IPS-18c (cell line): ENCODE results near the gene TOMT.

ENCODE experiments used
- H3K4me3 ChIP-seq: 2 replicates; pipeline ENCODE4 v1.7.0; 2013; ENCODE audit warnings: low read depth, mild to moderate bottlenecking, low read length, moderate library complexity; ENCODE audit not compliant: insufficient read depth
- H3K9me3 ChIP-seq: one replicate; pipeline ENCODE4 v1.6.1; 2013; ENCODE audit warnings: mild to moderate bottlenecking, low read length, moderate library complexity; ENCODE audit not compliant: control insufficient read depth, insufficient read depth

TOMT gene

GRCh38 chr11:72105888-72106287 is at the start of gene TOMT:
Gene TOMT (plus strand): TSS chr11:72105924. CDS start chr11:72105952, 28 bp downstream.
- Histone ChIP-seq H3K9me3 (no peaks in the 10 kb centered on the region), H3K4me3 (no peak within 1 kb of the TSS)

DNA sequence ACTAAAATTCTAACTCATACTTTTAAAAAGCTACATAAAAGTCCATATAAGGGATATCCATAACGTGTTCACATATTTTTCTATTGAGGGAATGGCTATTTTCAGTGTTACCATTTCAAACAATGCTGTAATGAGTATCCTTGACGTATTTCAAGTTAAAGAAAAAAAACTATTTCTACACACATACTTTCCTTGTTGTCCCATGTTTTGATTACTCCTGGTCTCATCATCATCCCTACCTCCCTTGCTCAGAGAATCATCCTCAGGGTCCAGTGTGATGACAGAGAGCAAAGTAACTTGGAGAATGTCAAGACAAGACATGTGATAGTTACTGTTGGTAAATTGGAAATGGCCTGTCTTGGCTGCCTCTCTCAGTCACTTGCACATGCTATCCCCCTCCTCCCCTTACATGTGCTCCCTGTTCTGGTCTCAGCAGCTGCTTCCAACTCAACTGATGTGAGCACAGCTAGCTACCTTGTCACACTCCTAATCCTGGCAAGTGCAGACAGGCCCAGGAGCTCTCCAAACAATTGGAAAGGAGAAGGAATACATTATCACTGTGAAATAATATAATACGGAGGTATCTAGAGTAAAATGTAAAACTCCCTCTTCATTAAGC is 47.2 kb upstream of the TOMT start:
- Histone ChIP-seq H3K4me3 (no peak overlapping the region), H3K9me3 (no peaks in the 10 kb centered on the region)

DNA sequence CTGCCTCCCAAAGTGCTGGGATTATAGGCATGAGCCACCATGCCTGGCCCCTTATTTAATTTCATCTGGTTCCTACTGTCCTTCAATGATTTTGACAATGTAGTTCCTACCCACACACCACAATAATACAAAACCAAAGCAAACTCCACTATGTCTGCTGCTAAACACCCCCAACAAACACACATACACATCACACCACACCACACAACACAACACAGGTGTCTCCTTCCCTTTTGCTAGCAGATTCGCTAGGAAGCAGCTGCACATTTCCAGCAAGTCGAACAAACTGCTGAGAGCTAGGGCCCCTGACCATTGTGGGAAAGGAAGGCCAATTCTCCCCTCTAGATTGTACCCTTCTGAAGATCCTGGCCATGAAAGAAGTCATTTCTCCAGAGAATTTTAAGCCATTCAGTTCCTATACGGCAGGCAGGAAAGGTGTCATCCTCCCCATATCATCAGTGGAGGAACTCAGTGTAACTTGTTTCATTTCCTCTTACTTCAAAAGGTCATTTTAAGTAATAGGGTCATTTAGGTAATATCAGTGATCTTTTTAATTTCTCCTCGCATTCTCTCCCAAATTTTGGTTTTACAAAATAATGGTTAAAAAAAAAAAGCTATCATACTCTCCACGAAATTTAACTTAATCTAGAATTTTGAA is 43.9 kb upstream of the TOMT start:
- Histone ChIP-seq H3K9me3 (no peaks in the 10 kb centered on the region), H3K4me3 (no peak overlapping the region)

GRCh38 chr11:72066855-72067254 is 38.9 kb upstream of the TOMT start:
- H3K9me3 ChIP-seq = no peaks in the 10 kb centered on the region
- no peak overlapping the region for H3K4me3 ChIP-seq

GRCh38 chr11:72067266-72067665 is 38.5 kb upstream of the TOMT start:
- no peak overlapping the region for H3K4me3 ChIP-seq
- no peaks in the 10 kb centered on the region for H3K9me3 ChIP-seq

DNA sequence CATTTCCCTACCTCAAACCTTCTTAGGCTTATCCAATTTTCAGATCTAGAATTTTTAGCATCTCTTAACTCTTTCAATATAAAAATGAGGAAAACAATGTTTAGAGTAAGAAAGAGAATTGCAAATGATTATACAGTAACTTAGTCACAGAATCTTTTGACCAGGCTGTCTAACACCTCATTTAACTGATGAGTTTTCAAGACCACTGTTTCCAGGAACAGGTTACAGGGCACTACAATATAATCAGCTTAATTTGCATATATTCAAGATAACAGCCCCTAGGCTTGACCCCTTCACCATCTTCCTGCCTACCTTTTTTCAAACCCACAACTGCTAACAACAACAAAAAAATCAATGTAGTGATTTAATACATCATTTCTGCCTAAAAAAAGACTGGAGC is 38.0 kb upstream of the TOMT start:
- H3K9me3 ChIP-seq = no peaks in the 10 kb centered on the region
- H3K4me3 ChIP-seq = no peak overlapping the region

DNA sequence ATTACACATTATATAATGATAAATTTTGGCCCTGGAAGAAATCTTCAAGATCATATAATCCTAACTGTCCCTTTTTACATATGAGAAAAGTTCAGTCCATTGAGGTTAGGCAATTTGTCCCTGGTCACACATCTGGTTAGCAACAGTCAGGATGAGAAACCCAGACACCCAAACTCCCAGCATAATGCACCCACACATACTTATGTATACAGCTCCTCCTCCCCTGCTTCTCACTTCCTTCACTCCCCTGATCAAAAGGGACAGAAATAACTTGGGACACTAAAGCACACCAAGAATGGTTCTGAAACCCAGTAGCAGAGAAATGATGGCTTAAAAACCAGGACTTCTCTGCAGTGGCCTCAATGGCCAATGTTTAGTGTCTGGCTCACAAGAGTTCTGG is 36.5 kb upstream of the TOMT start:
- Histone ChIP-seq H3K4me3 (no peak overlapping the region), H3K9me3 (no peaks in the 10 kb centered on the region)

- Histone ChIP-seq H3K9me3 (no peaks in the 10 kb centered on the region), H3K4me3 (no peak overlapping the region)
These were observed 35.9 kb upstream of the TOMT start for GRCh38 chr11:72069787-72070251.

DNA sequence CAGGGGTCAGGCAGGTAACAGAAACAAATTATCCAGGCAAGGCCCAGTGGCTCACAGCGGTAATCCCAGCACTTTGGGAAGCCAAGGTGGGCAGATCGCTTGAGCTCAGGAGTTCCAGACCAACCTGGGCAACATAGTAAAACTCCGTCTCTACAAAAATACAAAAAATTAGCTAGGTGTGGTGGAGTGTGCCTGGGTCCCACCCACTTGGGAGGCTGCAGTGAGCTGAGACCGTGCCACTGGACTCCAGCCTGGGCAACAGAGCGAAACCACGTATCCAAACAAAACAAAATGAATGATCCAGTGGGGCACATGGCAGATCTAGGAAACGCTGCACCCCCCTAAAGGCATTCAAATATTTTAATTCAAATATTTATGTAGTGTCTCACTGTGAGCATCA is 35.2 kb upstream of the TOMT start:
- no peaks in the 10 kb centered on the region for H3K9me3 ChIP-seq
- no peak overlapping the region for H3K4me3 ChIP-seq

DNA sequence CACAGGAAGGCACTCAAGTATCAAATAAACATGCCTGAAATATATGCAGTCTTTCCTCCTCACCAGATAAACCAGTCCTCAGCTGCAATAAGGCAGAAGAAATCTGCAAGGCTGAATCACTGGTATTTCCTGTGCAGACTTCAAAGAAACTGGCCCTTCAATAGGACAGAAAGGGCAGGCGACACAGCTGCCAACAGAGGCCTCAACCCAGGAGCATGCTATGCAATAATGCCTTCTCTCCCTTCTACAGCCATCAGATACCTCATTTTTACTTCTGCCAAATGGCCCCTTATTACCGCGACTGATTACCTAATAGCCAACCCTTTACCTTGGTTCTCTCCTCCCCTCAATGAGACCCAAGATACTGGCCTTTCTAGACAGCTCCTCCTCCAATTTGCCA is 33.4 kb upstream of the TOMT start:
- H3K4me3 ChIP-seq = no peak overlapping the region
- H3K9me3 ChIP-seq = no peaks in the 10 kb centered on the region

- Histone ChIP-seq H3K9me3 (no peaks in the 10 kb centered on the region), H3K4me3 (no peak overlapping the region; the same call in 1 of the 2 replicates)
These were observed 30.6 kb upstream of the TOMT start for GRCh38 chr11:72075109-72075508.

DNA sequence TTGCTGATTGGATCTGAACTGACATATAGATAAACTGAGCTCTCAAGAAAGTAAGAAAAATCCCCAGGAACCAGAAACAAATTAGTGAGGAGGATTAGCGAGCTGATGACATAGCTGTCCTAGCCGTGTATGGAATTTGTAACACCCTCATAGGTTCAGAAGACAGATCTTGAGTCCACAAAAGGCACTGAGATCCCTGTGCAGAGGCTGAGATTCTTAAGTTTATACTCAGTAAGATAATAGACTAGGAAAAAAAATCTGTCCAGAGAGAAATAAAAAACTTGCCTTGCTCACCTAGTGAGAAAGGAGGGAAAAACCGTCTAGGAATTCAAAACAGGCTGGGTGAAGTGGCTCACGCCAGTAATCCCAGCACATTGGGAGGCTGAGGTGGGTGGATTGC is 30.0 kb upstream of the TOMT start:
- H3K4me3 ChIP-seq = no peak overlapping the region
- H3K9me3 ChIP-seq = no peaks in the 10 kb centered on the region

- no peaks in the 10 kb centered on the region for H3K9me3 ChIP-seq
- no peak overlapping the region for H3K4me3 ChIP-seq
These were observed 27.2 kb upstream of the TOMT start for GRCh38 chr11:72078477-72078876.

DNA sequence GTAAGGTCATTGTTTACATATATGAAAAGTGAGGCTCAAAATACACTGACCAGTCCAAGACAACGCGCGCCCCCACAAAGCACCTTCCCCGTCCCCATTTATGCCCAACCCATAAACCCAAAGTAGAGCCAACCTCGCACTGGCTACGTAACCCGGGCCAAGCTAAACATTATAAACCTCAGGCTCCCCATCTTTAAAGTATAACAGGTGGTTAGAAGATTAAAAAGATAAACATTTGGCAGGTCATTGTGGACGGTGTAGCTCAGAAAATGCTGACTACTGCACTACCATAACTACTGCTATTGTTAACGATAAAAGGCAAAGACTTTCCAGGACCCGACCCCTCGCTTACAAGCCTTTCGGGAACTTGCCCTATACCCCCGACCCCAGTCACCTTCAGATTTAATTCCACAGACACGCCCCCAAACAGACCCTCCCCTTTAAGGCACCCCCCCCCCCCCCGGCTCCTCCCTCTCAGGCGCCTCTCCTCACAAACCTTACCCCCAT is 25.9 kb upstream of the TOMT start:
- peak overlapping the region; percentile 83 for H3K4me3 ChIP-seq
- H3K9me3 ChIP-seq = no peaks in the 10 kb centered on the region

GRCh38 chr11:72080326-72081183 is 25.2 kb upstream of the TOMT start, which contains the start of the genes LRRC51 and NUMA1:
Gene LRRC51 (plus strand): TSS chr11:72080850. CDS start chr11:72089084, 8,234 bp downstream.
Gene NUMA1 (minus strand): TSS chr11:72080542. CDS start chr11:72035943, 44,599 bp downstream.
- Histone ChIP-seq H3K4me3 (peak within 1 kb of the TSS; percentile 83), H3K9me3 (no peaks in the 10 kb centered on the region)

DNA sequence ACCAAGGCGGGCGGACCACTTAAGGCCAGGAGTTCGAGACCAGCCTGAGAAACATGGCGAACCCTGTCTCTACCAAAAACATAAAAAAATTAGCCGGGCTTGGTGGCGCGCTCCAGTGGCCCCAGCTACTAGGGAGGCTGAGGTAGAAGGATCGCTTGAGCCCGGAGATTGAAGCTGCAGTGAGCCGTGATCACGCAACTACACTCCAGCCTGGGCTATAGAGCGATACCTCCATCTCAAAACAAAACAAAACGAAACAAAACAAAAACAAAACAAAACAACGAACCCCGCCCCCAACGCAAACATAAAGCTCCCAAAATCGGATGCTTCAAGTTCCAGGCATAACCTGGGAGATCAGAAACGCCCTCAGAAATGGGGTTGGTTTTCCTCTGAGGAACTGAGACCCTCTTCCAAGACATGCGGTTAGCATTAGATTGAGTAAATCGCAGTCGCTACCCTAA is 24.5 kb upstream of the TOMT start:
- Histone ChIP-seq H3K4me3 (peak overlapping the region; percentile 38), H3K9me3 (no peaks in the 10 kb centered on the region)

- no peaks in the 10 kb centered on the region for H3K9me3 ChIP-seq
- H3K4me3 ChIP-seq = no peak overlapping the region
These were observed 23.8 kb upstream of the TOMT start for GRCh38 chr11:72081821-72082453.
